Hepatocyte (in vitro differentiated cells): Measurements from ENCODE around the gene ZW10. TPM values are rescaled to one million over a fixed set of nuclear protein-coding genes. Genes with fewer than 3 reads are reported as not detected.

Experiments
- DNase-seq: peaks from one replicate; pipeline ENCODE4 v3.0.0-alpha.2; 2016; ENCODE audit warnings: low spot score
- H2AFZ ChIP-seq: fragments of 200-600 bp; sonication (generic); 2 replicates; pipeline ENCODE4 v1.6.0; 2016; ENCODE audit warnings: antibody characterized with exemption, mild to moderate bottlenecking
- H3K27ac ChIP-seq: fragments of 200-600 bp; sonication (generic); 2 replicates; pipeline ENCODE4 v1.5.1; 2016; ENCODE audit warnings: mild to moderate bottlenecking
- H3K27me3 ChIP-seq: fragments of 200-600 bp; sonication (generic); 2 replicates; pipeline ENCODE4 v1.6.1; 2016
- H3K36me3 ChIP-seq: fragments of 200-600 bp; sonication (generic); replicated peaks from 2 replicates; pipeline ENCODE4 v1.5.1; 2016; ENCODE audit warnings: low read depth; ENCODE audit not compliant: insufficient read depth
- H3K4me1 ChIP-seq: fragments of 200-600 bp; sonication (generic); 2 replicates; pipeline ENCODE4 v1.5.1; 2016; ENCODE audit warnings: mild to moderate bottlenecking, moderate library complexity; ENCODE audit not compliant: insufficient read depth
- H3K4me2 ChIP-seq: fragments of 200-600 bp; sonication (generic); 2 replicates; pipeline ENCODE4 v1.6.0; 2016
- H3K4me3 ChIP-seq: fragments of 200-600 bp; sonication (generic); 2 replicates; pipeline ENCODE4 v1.5.1; 2016; ENCODE audit warnings: mild to moderate bottlenecking
- H3K79me2 ChIP-seq: fragments of 200-600 bp; sonication (generic); 2 replicates; pipeline ENCODE4 v1.6.0; 2017; ENCODE audit warnings: mild to moderate bottlenecking
- H3K9me2 ChIP-seq: fragments of 200-600 bp; sonication (generic); replicated peaks from 2 replicates; pipeline ENCODE4 v1.6.0; 2017; ENCODE audit warnings: mild to moderate bottlenecking; ENCODE audit not compliant: insufficient read depth
- H3K9me3 ChIP-seq: fragments of 200-600 bp; sonication (generic); 2 replicates; pipeline ENCODE4 v1.5.1; 2016; ENCODE audit warnings: low read depth, mild to moderate bottlenecking
- H4K20me1 ChIP-seq: fragments of 200-600 bp; sonication (generic); 2 replicates; pipeline ENCODE4 v1.6.0; 2016; ENCODE audit warnings: mild to moderate bottlenecking; ENCODE audit not compliant: insufficient read depth, poor library complexity, severe bottlenecking
- CTCF ChIP-seq: fragments of 200-600 bp; sonication (generic); IDR thresholded peaks from 2 replicates; pipeline ENCODE4 v1.5.1; 2016; ENCODE audit warnings: antibody characterized with exemption, mild to moderate bottlenecking; ENCODE audit not compliant: poor library complexity
- EZH2 ChIP-seq: fragments of 200-600 bp; sonication (generic); IDR thresholded peaks from 2 replicates; pipeline ENCODE4 v1.6.1; 2016; ENCODE audit warnings: antibody characterized with exemption, mild to moderate bottlenecking, borderline replicate concordance
- EZH2phosphoT487 ChIP-seq: fragments of 200-600 bp; sonication (generic); IDR thresholded peaks from one replicate; pipeline ENCODE4 v1.6.1; 2018; ENCODE audit warnings: antibody characterized with exemption, mild to moderate bottlenecking, low read depth, moderate library complexity; ENCODE audit not compliant: unreplicated experiment, severe bottlenecking
- WGBS: methylation state at CpG from one replicate; pipeline ENCODE4 v1.1.6; 2016; ENCODE audit warnings: low lambda C conversion rate; ENCODE audit errors: missing lambda C conversion rate; 5-methylcytosine and 5-hydroxymethylcytosine counted together
- polyA plus RNA-seq: library from polyadenylated mRNA; unstranded; fragments of >200 nt; fragmentation: Nextera tagmentation; extraction: Ambion mirVana; gene quantifications from 2 replicates; pipeline ENCODE4 v1.2.1, GENCODE V29; 2016
- total RNA-seq: library from RNA; depleted of rRNA; stranded (reverse); fragments of >200 nt; gene quantifications from 2 replicates; pipeline ENCODE4 v1.2.3, GENCODE V29; 2014

ZW10 gene
- total and polyA plus RNA-seq, 2 experiments from 2014 or later, result 15.4 to 19.5 TPM

- no peaks in the 10 kb centered on the region for H3K36me3 ChIP-seq
- no peak for TF ChIP-seq CTCF
- no peak for TF ChIP-seq EZH2phosphoT487
- TF ChIP-seq EZH2, result no peak
- H3K27me3 ChIP-seq, result no peaks in the 10 kb centered on the region
- H3K79me2 ChIP-seq, result no peaks in the 10 kb centered on the region
- peak overlapping the region; percentile 17 for H3K4me2 ChIP-seq
- H3K4me1 ChIP-seq, result peaks cover 19% of the 10 kb centered on the region
- peak; percentile 59 for DNase-seq
- no peaks in the 10 kb centered on the region for H3K9me2 ChIP-seq
- no peak overlapping the region for H2AFZ ChIP-seq
- H3K9me3 ChIP-seq, result no peaks in the 10 kb centered on the region
- H3K27ac ChIP-seq, result peak overlapping the region; percentile 77
- 61% methylated on average over 3 of the region's 3 CpGs for WGBS
- no peaks in the 10 kb centered on the region for H4K20me1 ChIP-seq
- no peak overlapping the region for H3K4me3 ChIP-seq
Measured at GRCh38 chr11:113725913-113726312, 47.6 kb downstream of the ZW10 start.

GRCh38 chr11:113725407-113725806 lies 48.1 kb downstream of the ZW10 start:
- peaks cover 19% of the 10 kb centered on the region for H3K4me1 ChIP-seq
- no peaks in the 10 kb centered on the region for H3K9me2 ChIP-seq
- no peaks in the 10 kb centered on the region for H3K36me3 ChIP-seq
- no peaks in the 10 kb centered on the region for H3K27me3 ChIP-seq
- H3K27ac ChIP-seq, result peak overlapping the region; percentile 76
- 84% methylated on average over 5 of the region's 5 CpGs for WGBS
- H3K79me2 ChIP-seq, result no peaks in the 10 kb centered on the region
- no peak overlapping the region for H3K4me2 ChIP-seq
- H3K9me3 ChIP-seq, result no peaks in the 10 kb centered on the region
- no peak for DNase-seq
- no peak overlapping the region for H3K4me3 ChIP-seq
- no peaks in the 10 kb centered on the region for H4K20me1 ChIP-seq
- TF ChIP-seq CTCF (no peak), EZH2 (no peak), EZH2phosphoT487 (no peak)
- H2AFZ ChIP-seq, result no peak overlapping the region

GRCh38 chr11:113724778-113725177 lies 48.7 kb downstream of the ZW10 start:
- Histone ChIP-seq H3K27me3 (no peaks in the 10 kb centered on the region), H3K4me2 (no peak overlapping the region), H4K20me1 (no peaks in the 10 kb centered on the region), H3K36me3 (no peaks in the 10 kb centered on the region), H3K27ac (peak overlapping the region; percentile 76), H3K4me3 (no peak overlapping the region), H3K9me3 (no peaks in the 10 kb centered on the region), H3K4me1 (peaks cover 19% of the 10 kb centered on the region), H3K79me2 (no peaks in the 10 kb centered on the region), H2AFZ (no peak overlapping the region), H3K9me2 (no peaks in the 10 kb centered on the region)
- no peak for DNase-seq
- 89% methylated on average over 3 of the region's 3 CpGs for WGBS
- TF ChIP-seq CTCF (no peak), EZH2phosphoT487 (no peak), EZH2 (no peak)

GRCh38 chr11:113723787-113724186 lies 49.7 kb downstream of the ZW10 start:
- 73% methylated on average over 4 of the region's 4 CpGs for WGBS
- H3K9me3 ChIP-seq, result no peaks in the 10 kb centered on the region
- no peaks in the 10 kb centered on the region for H3K36me3 ChIP-seq
- H3K4me3 ChIP-seq, result no peak overlapping the region
- H3K9me2 ChIP-seq, result no peaks in the 10 kb centered on the region
- no peak overlapping the region for H3K27ac ChIP-seq
- peaks cover 19% of the 10 kb centered on the region for H3K4me1 ChIP-seq
- DNase-seq, result no peak
- no peak overlapping the region for H2AFZ ChIP-seq
- TF ChIP-seq CTCF (no peak), EZH2 (no peak), EZH2phosphoT487 (no peak)
- H3K27me3 ChIP-seq, result no peaks in the 10 kb centered on the region
- H3K4me2 ChIP-seq, result no peak overlapping the region
- H3K79me2 ChIP-seq, result no peaks in the 10 kb centered on the region
- no peaks in the 10 kb centered on the region for H4K20me1 ChIP-seq
